ENCODE measurements around the gene CACNA1B. TPM values are rescaled to one million over a fixed set of nuclear protein-coding genes. Genes with fewer than 3 reads are reported as not detected.
A peak's percentile ranks its signal among the peaks of the same experiment; 100 is the strongest.

Gene CACNA1B
- total and polyA plus RNA-seq, 2 of the 13 experiments (the other 11 are each of a cell fraction or from before 2014, with no cell fraction given): under 0.01 to 0.04 TPM

DNA sequence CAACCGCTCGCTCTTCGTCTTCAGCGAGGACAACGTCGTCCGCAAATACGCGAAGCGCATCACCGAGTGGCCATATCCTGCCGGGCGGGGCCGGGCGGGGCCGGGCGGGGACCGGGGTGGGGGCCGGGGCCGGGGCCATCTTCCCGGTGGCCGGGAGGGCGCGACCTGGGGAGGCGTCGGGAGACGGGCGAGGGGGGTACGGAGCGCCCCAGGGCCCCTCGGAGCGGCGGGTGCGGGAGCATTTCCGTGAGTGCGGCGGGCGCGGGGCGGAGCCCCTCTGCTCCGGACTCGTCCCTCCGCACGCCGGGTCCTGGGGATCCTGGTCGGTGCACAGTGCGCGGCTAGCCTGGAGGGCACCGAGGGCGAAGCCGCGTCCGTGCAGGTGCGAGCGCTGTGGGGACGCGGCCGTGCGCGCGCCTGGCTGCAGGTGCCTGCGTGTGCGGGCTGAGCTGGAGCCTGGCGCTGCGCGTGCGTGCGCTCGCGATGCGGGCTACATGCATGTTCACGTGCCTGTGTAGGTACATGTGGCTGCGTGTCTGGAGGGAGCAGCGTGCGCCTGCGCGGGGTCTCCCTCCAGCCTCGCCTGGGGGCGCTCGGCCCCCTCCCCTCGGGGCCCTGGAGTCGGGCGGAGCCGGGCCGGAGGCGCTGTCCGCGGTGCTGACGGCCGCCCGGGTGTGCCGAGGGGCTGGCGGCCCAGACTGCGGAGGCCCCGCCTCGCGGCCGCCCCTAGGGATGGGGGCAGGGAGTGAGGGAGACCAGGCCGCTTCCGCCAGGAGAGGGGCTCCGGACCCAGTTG lies 762 bp downstream of the CACNA1B start (continued):
- TF ChIP-seq BORCS8-MEF2B (CRISPR knock-in tag; IDR thresholded peaks at IDR 0.05) (peak; percentile 31; the same call in 1 of the 2 replicates), ZNF446 (CRISPR knock-in tag; IDR thresholded peaks at IDR 0.05) (0 out of 2 replicates have a peak, but pooled peaks have one; percentile 49), HES4 (CRISPR knock-in tag; IDR thresholded peaks at IDR 0.05; ENCODE audit: borderline replicate concordance) (peak; percentile 88; the same call in 1 of the 2 replicates), ZNF790 (CRISPR knock-in tag; IDR thresholded peaks at IDR 0.05; ENCODE audit: borderline replicate concordance) (peak; percentile 59; the same call in 1 of the 2 replicates), ZNF329 (CRISPR knock-in tag; IDR thresholded peaks at IDR 0.05; ENCODE audit: low read depth) (0 out of 2 replicates have a peak, but pooled peaks have one; percentile 19), IRX3 (CRISPR knock-in tag; IDR thresholded peaks at IDR 0.05; ENCODE audit: borderline replicate concordance, low read depth) (0 out of 2 replicates have a peak, but pooled peaks have one; percentile 46), PRMT3 (CRISPR knock-in tag; IDR thresholded peaks at IDR 0.05; ENCODE audit: borderline replicate concordance, low read depth) (no peak), HCFC1 (IDR thresholded peaks at IDR 0.05; ENCODE audit: low read depth, low read length) (no peak), NFKB2 (CRISPR knock-in tag; IDR thresholded peaks at IDR 0.05; ENCODE audit: borderline replicate concordance) (peak; percentile 41; the same call in 1 of the 2 replicates), KDM4B (CRISPR knock-in tag; IDR thresholded peaks at IDR 0.05) (no peak), ZNF563 (CRISPR knock-in tag; IDR thresholded peaks at IDR 0.05) (peak; percentile 74), STAT5B (CRISPR knock-in tag; IDR thresholded peaks at IDR 0.05) (0 out of 2 replicates have a peak, but pooled peaks have one; percentile 69), ZBTB20 (CRISPR knock-in tag; IDR thresholded peaks at IDR 0.05; ENCODE audit: borderline replicate concordance, low read depth) (no peak), ZNF768 (CRISPR knock-in tag; IDR thresholded peaks at IDR 0.05) (0 out of 2 replicates have a peak, but pooled peaks have one; percentile 25), JDP2 (CRISPR knock-in tag; IDR thresholded peaks at IDR 0.05; ENCODE audit: borderline replicate concordance) (no peak; the same call in 1 of the 2 replicates), ZNF441 (CRISPR knock-in tag; IDR thresholded peaks at IDR 0.05; ENCODE audit: borderline replicate concordance) (peak; percentile 64; the same call in 1 of the 2 replicates), MTA3 (CRISPR knock-in tag; IDR thresholded peaks at IDR 0.05) (no peak), ZNF841 (CRISPR knock-in tag; IDR thresholded peaks at IDR 0.05; ENCODE audit: borderline replicate concordance) (no peak)
- TF ChIP-seq, protein P1, sequence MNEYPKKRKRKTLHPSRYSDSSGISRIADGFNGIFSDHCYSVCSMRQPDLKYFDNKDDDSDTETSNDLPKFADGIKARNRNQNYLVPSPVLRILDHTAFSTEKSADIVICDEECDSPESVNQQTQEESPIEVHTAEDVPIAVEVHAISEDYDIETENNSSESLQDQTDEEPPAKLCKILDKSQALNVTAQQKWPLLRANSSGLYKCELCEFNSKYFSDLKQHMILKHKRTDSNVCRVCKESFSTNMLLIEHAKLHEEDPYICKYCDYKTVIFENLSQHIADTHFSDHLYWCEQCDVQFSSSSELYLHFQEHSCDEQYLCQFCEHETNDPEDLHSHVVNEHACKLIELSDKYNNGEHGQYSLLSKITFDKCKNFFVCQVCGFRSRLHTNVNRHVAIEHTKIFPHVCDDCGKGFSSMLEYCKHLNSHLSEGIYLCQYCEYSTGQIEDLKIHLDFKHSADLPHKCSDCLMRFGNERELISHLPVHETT (CRISPR knock-in tag; conservative IDR thresholded peaks at IDR 0.05): no peak
- TF ChIP-seq, protein P2, sequence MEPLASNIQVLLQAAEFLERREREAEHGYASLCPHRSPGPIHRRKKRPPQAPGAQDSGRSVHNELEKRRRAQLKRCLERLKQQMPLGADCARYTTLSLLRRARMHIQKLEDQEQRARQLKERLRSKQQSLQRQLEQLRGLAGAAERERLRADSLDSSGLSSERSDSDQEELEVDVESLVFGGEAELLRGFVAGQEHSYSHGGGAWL (CRISPR knock-in tag; IDR thresholded peaks at IDR 0.05): peak; percentile 76; the same call in 1 of the 2 replicates
- TF ChIP-seq, protein P3, sequence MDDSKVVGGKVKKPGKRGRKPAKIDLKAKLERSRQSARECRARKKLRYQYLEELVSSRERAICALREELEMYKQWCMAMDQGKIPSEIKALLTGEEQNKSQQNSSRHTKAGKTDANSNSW (CRISPR knock-in tag; IDR thresholded peaks at IDR 0.05; ENCODE audit: borderline replicate concordance): no peak
- TF ChIP-seq, protein P4, sequence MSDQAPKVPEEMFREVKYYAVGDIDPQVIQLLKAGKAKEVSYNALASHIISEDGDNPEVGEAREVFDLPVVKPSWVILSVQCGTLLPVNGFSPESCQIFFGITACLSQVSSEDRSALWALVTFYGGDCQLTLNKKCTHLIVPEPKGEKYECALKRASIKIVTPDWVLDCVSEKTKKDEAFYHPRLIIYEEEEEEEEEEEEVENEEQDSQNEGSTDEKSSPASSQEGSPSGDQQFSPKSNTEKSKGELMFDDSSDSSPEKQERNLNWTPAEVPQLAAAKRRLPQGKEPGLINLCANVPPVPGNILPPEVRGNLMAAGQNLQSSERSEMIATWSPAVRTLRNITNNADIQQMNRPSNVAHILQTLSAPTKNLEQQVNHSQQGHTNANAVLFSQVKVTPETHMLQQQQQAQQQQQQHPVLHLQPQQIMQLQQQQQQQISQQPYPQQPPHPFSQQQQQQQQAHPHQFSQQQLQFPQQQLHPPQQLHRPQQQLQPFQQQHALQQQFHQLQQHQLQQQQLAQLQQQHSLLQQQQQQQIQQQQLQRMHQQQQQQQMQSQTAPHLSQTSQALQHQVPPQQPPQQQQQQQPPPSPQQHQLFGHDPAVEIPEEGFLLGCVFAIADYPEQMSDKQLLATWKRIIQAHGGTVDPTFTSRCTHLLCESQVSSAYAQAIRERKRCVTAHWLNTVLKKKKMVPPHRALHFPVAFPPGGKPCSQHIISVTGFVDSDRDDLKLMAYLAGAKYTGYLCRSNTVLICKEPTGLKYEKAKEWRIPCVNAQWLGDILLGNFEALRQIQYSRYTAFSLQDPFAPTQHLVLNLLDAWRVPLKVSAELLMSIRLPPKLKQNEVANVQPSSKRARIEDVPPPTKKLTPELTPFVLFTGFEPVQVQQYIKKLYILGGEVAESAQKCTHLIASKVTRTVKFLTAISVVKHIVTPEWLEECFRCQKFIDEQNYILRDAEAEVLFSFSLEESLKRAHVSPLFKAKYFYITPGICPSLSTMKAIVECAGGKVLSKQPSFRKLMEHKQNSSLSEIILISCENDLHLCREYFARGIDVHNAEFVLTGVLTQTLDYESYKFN (CRISPR knock-in tag; conservative IDR thresholded peaks at IDR 0.05): no peak
- TF ChIP-seq, protein P5, sequence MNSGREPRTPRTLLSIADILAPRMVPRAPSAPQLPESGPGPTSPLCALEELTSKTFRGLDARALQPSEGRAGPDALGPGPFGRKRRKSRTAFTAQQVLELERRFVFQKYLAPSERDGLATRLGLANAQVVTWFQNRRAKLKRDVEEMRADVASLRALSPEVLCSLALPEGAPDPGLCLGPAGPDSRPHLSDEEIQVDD (CRISPR knock-in tag; IDR thresholded peaks at IDR 0.05; ENCODE audit: borderline replicate concordance): peak; percentile 50; the same call in 1 of the 2 replicates

Measured in HepG2 (cell line).